H1 (cell line): ENCODE data around the gene GSX1. TPM values are rescaled to one million over a fixed set of nuclear protein-coding genes. Genes with fewer than 3 reads are reported as not detected.

ENCODE experiments used
- CTCF ChIA-PET: fragments of 300-600 bp; sonication (Branson Sonifier 250); formaldehyde crosslinking; loops from one replicate; lab custom pipeline; 2021; ENCODE audit not compliant: partially characterized antibody; lab: Charles Lee
- POLR2A ChIA-PET: fragments of 300-600 bp; sonication (Branson Sonifier 250); formaldehyde crosslinking; loops from one replicate; lab custom pipeline; 2021; ENCODE audit warnings: inconsistent platforms; ENCODE audit not compliant: partially characterized antibody; lab: Charles Lee
- DNase-seq, 2 experiments: peaks; one replicate each; pipeline versions ENCODE4 v3.0.0 to v3.0.0-alpha.2; 2010 to 2022; ENCODE audit warnings: low spot score in 2 of 2, low read depth in 1 of 2, mixed read lengths in 1 of 2
- FAIRE-seq: peaks from 2 replicates; lab custom pipeline; 2011; peaks lifted over from hg19 to GRCh38; lab: Jason Lieb, UNC
- H2AFZ ChIP-seq: 2 replicates; pipeline ENCODE4 v1.8.1; 2012; ENCODE audit warnings: low read length, inconsistent platforms
- H2AK5ac ChIP-seq: 2 replicates; pipeline ENCODE4 v1.6.1; 2013; ENCODE audit warnings: low read depth, low read length
- H2BK120ac ChIP-seq: replicated peaks from 2 replicates; pipeline ENCODE3; 2013; ENCODE audit warnings: low read depth, low read length, inconsistent platforms
- H2BK12ac ChIP-seq: 2 replicates; pipeline ENCODE4 v1.6.1; 2013; ENCODE audit warnings: low read depth, low read length
- H2BK15ac ChIP-seq: 2 replicates; pipeline ENCODE4 v1.6.1; 2013; ENCODE audit warnings: low read length
- H2BK20ac ChIP-seq: 2 replicates; pipeline ENCODE4 v1.6.1; 2013; ENCODE audit warnings: low read length
- H2BK5ac ChIP-seq: 2 replicates; pipeline ENCODE4 v1.6.1; 2013; ENCODE audit warnings: low read depth, low read length
- H3K14ac ChIP-seq: 2 replicates; pipeline ENCODE4 v1.6.1; 2013; ENCODE audit warnings: inconsistent platforms; ENCODE audit not compliant: insufficient read length
- H3K18ac ChIP-seq: 2 replicates; pipeline ENCODE4 v1.6.1; 2013; ENCODE audit warnings: low read length; ENCODE audit errors: extremely low read depth
- H3K23ac ChIP-seq: 2 replicates; pipeline ENCODE4 v1.6.1; 2013; ENCODE audit warnings: inconsistent platforms; ENCODE audit not compliant: insufficient read length
- H3K23me2 ChIP-seq: 2 replicates; pipeline ENCODE4 v1.6.1; 2013; ENCODE audit warnings: low read depth, low read length
- H3K27ac ChIP-seq: 2 replicates; pipeline ENCODE4 v1.6.1; 2011; ENCODE audit warnings: low read depth, low read length, inconsistent platforms
- H3K27me3 ChIP-seq, 4 experiments: replicated peaks in 1 of 4; 1 replicate in 1 of 4; 2 replicates in 3 of 4; pipeline versions ENCODE4 v1.6.1 to v1.8.1; 2011 to 2013; ENCODE audit warnings: low read length in 3 of 4, mild to moderate bottlenecking in 3 of 4, inconsistent platforms in 2 of 4, mixed read lengths in 2 of 4, moderate library complexity in 1 of 4; ENCODE audit not compliant: control insufficient read depth in 3 of 4, insufficient read depth in 3 of 4; ENCODE audit errors: extremely low read depth in 1 of 4
- H3K36me3 ChIP-seq, 4 experiments: 2 replicates each; pipeline versions ENCODE4 v1.6.1 to v1.8.1; 2011 to 2013; ENCODE audit warnings: mild to moderate bottlenecking in 4 of 4, low read length in 3 of 4, moderate library complexity in 2 of 4, control low read depth in 1 of 4, inconsistent platforms in 1 of 4; ENCODE audit not compliant: insufficient read depth in 4 of 4, control insufficient read depth in 2 of 4
- H3K4ac ChIP-seq: replicated peaks from 2 replicates; pipeline ENCODE3; 2013; ENCODE audit warnings: low read length, low read depth, mixed read lengths, inconsistent platforms; ENCODE audit not compliant: insufficient read length
- H3K4me1 ChIP-seq, 4 experiments: replicated peaks in 1 of 4; 1 replicate in 1 of 4; 2 replicates in 3 of 4; pipeline versions ENCODE4 v1.6.1 to v1.8.1; 2011 to 2013; ENCODE audit warnings: low read length in 3 of 4, inconsistent platforms in 2 of 4, mixed read lengths in 1 of 4; ENCODE audit not compliant: insufficient read depth in 4 of 4, control insufficient read depth in 3 of 4
- H3K4me2 ChIP-seq, 2 experiments: 2 replicates each; pipeline versions ENCODE4 v1.6.1 to v1.8.1; 2011 to 2013; ENCODE audit warnings: low read depth in 2 of 2, low read length in 2 of 2, control low read depth in 1 of 2, inconsistent platforms in 1 of 2, mild to moderate bottlenecking in 1 of 2; ENCODE audit not compliant: insufficient read depth in 1 of 2
- H3K4me3 ChIP-seq, 4 experiments: fragments of 200-600, 300-600 bp in 1 of 4; sonication (generic), shearing (Covaris generic), sonication (Bioruptor Twin) in 1 of 4; 2 replicates each; pipeline versions ENCODE4 v1.5.1 to v1.8.1; 2011 to 2016; ENCODE audit warnings: low read length in 4 of 4, low read depth in 3 of 4, control low read depth in 2 of 4, inconsistent platforms in 2 of 4, mild to moderate bottlenecking in 2 of 4, mixed read lengths in 1 of 4, moderate library complexity in 1 of 4; ENCODE audit not compliant: insufficient read depth in 2 of 4; ENCODE audit errors: extremely low read depth in 1 of 4
- H3K56ac ChIP-seq: replicated peaks from 2 replicates; pipeline ENCODE3; 2013; ENCODE audit warnings: low read depth, mild to moderate bottlenecking, mixed read lengths, low read length, inconsistent platforms; ENCODE audit not compliant: insufficient read length
- H3K79me1 ChIP-seq: 2 replicates; pipeline ENCODE4 v1.6.1; 2013; ENCODE audit warnings: low read depth, low read length, control low read depth
- H3K79me2 ChIP-seq, 2 experiments: 2 replicates each; pipeline versions ENCODE4 v1.6.1 to v1.8.1; 2012 to 2013; ENCODE audit warnings: low read length in 2 of 2, mild to moderate bottlenecking in 2 of 2, inconsistent platforms in 1 of 2; ENCODE audit not compliant: insufficient read depth in 2 of 2, control insufficient read depth in 1 of 2
- H3K9ac ChIP-seq, 4 experiments: replicated peaks in 1 of 4; 1 replicate in 1 of 4; 2 replicates in 3 of 4; pipeline versions ENCODE4 v1.6.1 to v1.8.1; 2011 to 2013; ENCODE audit warnings: low read depth in 3 of 4, low read length in 3 of 4, control low read depth in 2 of 4, mild to moderate bottlenecking in 2 of 4, moderate library complexity in 2 of 4, inconsistent platforms in 1 of 4; ENCODE audit errors: extremely low read depth in 1 of 4
- H3K9me3 ChIP-seq, 2 experiments: 2 replicates each; pipeline versions ENCODE4 v1.6.1 to v1.8.1; 2012 to 2013; ENCODE audit warnings: mild to moderate bottlenecking in 2 of 2, moderate library complexity in 2 of 2, control low read depth in 1 of 2, inconsistent platforms in 1 of 2, low read depth in 1 of 2, low read length in 1 of 2, mixed read lengths in 1 of 2; ENCODE audit not compliant: insufficient read depth in 2 of 2
- H4K20me1 ChIP-seq, 2 experiments: replicated peaks in 1 of 2; 2 replicates each; pipeline versions ENCODE3 to v1.8.1; 2011 to 2013; ENCODE audit warnings: inconsistent platforms in 2 of 2, low read length in 2 of 2, mild to moderate bottlenecking in 1 of 2; ENCODE audit not compliant: insufficient read depth in 2 of 2, control insufficient read depth in 1 of 2
- H4K5ac ChIP-seq: 2 replicates; pipeline ENCODE4 v1.6.1; 2013; ENCODE audit warnings: low read length, low read depth, mixed read lengths, inconsistent platforms; ENCODE audit not compliant: insufficient read length
- H4K8ac ChIP-seq: 2 replicates; pipeline ENCODE4 v1.8.0; 2013; ENCODE audit warnings: mild to moderate bottlenecking, moderate library complexity, low read length, inconsistent platforms; ENCODE audit not compliant: insufficient read depth; ENCODE audit errors: extremely low read depth
- H4K91ac ChIP-seq: replicated peaks from 2 replicates; pipeline ENCODE3; 2013; ENCODE audit warnings: low read length, mixed read lengths, inconsistent platforms; ENCODE audit not compliant: insufficient read length
- CREB1 ChIP-seq: IDR thresholded peaks from 2 replicates; pipeline ENCODE4 v1.6.1; 2012; ENCODE audit warnings: inconsistent platforms
- KDM1A ChIP-seq: fragments of 200-600, 300-600 bp; sonication (generic); IDR thresholded peaks from 2 replicates; pipeline ENCODE4 v1.7.1; 2016; ENCODE audit warnings: mild to moderate bottlenecking, low read length, borderline replicate concordance
- WGBS, 2 experiments: shearing (Covaris generic) in 1 of 2; methylation state at CpG; one replicate each; pipeline versions ENCODE4 v1.1.6 to v1.1.7; 2013 to 2015; ENCODE audit warnings: low lambda C conversion rate in 2 of 2, mixed read lengths in 2 of 2, inconsistent platforms in 1 of 2, low coverage in 1 of 2, missing lambda C conversion rate in 1 of 2; ENCODE audit not compliant: insufficient replicate concordance in 2 of 2, insufficient coverage in 1 of 2, insufficient read length in 1 of 2; ENCODE audit errors: extremely low coverage in 1 of 2, missing lambda C conversion rate in 1 of 2; 5-methylcytosine and 5-hydroxymethylcytosine counted together
- polyA plus RNA-seq, 7 experiments: library from polyadenylated mRNA; depleted of rRNA in 3 of 7; stranded (reverse) in 5 of 7; unstranded in 2 of 7; fragments of >200 nt in 5 of 7; fragments of 200-250 nt in 2 of 7; gene quantifications; 1 replicate in 5 of 7; 2 replicates in 1 of 7; 4 replicates in 1 of 7; pipeline versions ENCODE4 v1.2.1 to v1.2.3, GENCODE V29; 2011 to 2013; ENCODE audit warnings: missing spikeins in 2 of 7, mixed read lengths in 2 of 7
- total RNA-seq: library from RNA; stranded (reverse); fragmentation: NEBNext Ultra II Directional; extraction: Animal tissue kit (Norgen Biotek cat#: 25700); gene quantifications from 2 replicates; pipeline ENCODE4 v1.2.1, GENCODE V29; 2021

The GSX1 gene
- total and polyA plus RNA-seq, 2 of the 8 experiments (the other 6 are each of a cell fraction or from before 2014, with no cell fraction given) = not detected

GRCh38 chr13:27825072-27825471 lies 32.8 kb downstream of the GSX1 start:
- H3K56ac ChIP-seq = no peak overlapping the region
- H3K79me2 ChIP-seq = no peaks in the 10 kb centered on the region
- no peak overlapping the region for H3K9ac ChIP-seq
- no peak overlapping the region for H4K8ac ChIP-seq
- H3K23me2 ChIP-seq = no peaks in the 10 kb centered on the region; the same call in 1 of the 2 replicates
- H3K9me3 ChIP-seq = no peaks in the 10 kb centered on the region
- H3K4ac ChIP-seq = no peak overlapping the region
- peaks cover 54 to 98% (median 82%) of the 10 kb centered on the region in 4 experiments for H3K27me3 ChIP-seq
- no peak overlapping the region for H3K4me3 ChIP-seq
- H3K79me1 ChIP-seq = no peaks in the 10 kb centered on the region
- no peak overlapping the region for H2BK12ac ChIP-seq
- no peak overlapping the region for H2BK15ac ChIP-seq
- peaks cover 5% of the 10 kb centered on the region in 2 experiments for H4K20me1 ChIP-seq
- H2AK5ac ChIP-seq = no peak overlapping the region
- H3K23ac ChIP-seq = no peak overlapping the region
- no peak overlapping the region for H4K5ac ChIP-seq
- DNase-seq = no peak
- no peaks in the 10 kb centered on the region for H3K36me3 ChIP-seq
- H2BK20ac ChIP-seq = no peak overlapping the region
- peak; percentile 64; the same call in 1 of the 2 replicates for TF ChIP-seq KDM1A
- no peak for TF ChIP-seq CREB1
- ChIA-PET POLR2A (no interaction called here), CTCF (interaction anchor here (1.1 to 14.6 kb wide), 25 partner anchors 22 to 478 kb away, joined by 3 to 345 read pairs (median 19); partner anchors contain the start of genes CDX2, GSX1, PDX1 and URAD)
- no peak overlapping the region for H4K91ac ChIP-seq
- no peak for FAIRE-seq
- no peak overlapping the region for H2AFZ ChIP-seq
- H2BK5ac ChIP-seq = no peak overlapping the region
- H2BK120ac ChIP-seq = no peak overlapping the region
- H3K27ac ChIP-seq = no peak overlapping the region
- 38% methylated on average over 5 of the region's 5 CpGs; no CpG with 5 or more reads in 1 of the 2 experiments for WGBS, 2 experiments
- no peak overlapping the region for H3K18ac ChIP-seq
- H3K14ac ChIP-seq = no peak overlapping the region
- H3K4me2 ChIP-seq = no peak overlapping the region
- H3K4me1 ChIP-seq = peaks cover 14 to 29% (median 19%) of the 10 kb centered on the region in 4 experiments; a peak in 6 of 7 replicates
